ENCODE results near the gene TBX21. TPM values are rescaled to one million over a fixed set of nuclear protein-coding genes. Genes with fewer than 3 reads are reported as not detected.
A peak's percentile ranks its signal among the peaks of the same experiment; 100 is the strongest.

TBX21 gene
- total and polyA plus RNA-seq, 9 of the 15 experiments (the other 6 are each of a cell fraction or from before 2014, with no cell fraction given): 0.07 TPM; not detected in 8

DNA sequence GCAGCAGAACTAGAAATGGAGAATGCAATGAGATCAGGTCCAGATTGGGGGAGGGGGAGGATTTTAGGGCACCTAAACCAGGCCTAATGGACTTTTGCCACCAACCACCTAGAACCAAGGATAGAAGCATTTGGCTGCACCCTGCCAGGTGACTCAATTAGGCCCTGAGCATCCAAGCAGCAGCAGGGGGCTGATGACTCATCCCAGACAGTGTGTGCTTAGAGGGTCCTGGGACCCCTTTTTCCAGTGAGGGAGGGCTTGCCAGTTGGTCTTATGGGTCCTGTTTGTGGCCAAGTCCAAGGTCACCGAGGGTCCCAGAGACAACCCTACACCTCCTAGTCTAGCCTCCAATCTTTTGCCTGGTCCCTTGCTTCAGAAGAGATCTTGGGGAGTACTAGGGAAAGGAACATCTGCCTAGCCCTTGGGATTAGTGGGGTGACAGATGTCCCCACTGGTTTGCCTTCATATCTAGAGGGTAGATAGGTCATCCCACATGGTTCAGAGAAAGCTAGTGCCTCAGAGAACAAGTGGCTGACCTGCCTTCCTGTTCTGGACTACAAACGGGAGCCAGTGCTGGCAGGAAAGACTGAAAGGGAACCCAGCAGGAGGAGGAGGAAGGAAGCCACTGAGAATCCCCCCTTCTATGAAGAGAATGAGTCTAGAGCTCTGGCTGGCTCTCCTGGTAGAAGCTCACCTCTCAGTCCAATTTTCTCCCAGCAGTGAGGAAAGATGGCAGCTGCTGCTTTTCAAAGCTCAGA, 40.7 kb upstream of the TBX21 start:
- intact Hi-C loops (cut with micrococcal nuclease): no loop called here
- Histone ChIP-seq H3K4me3 (no peak overlapping the region), H3K4me2 (ENCODE audit: insufficient read depth, low read length) (no peak overlapping the region), H3K27ac (ENCODE audit: extremely low read depth, low read depth, low read length) (no peak overlapping the region), H3K4me1 (replicated peaks in 1 of 2; ENCODE audit: control insufficient read depth in 2 of 2, insufficient read depth in 2 of 2, low read length in 2 of 2) (peaks cover 12 to 34% of the 10 kb centered on the region in 2 experiments; a peak in 4 of 5 replicates), H3K9me1 (ENCODE audit: control insufficient read depth, insufficient read depth, low read length) (no peaks in the 10 kb centered on the region), H3K36me3 (ENCODE audit: control insufficient read depth, insufficient read depth, low read length) (no peaks in the 10 kb centered on the region; the same call in 2 of the 3 replicates), H3K79me2 (ENCODE audit: control insufficient read depth, insufficient read depth, low read length) (peaks cover 5% of the 10 kb centered on the region; the same call in 2 of the 3 replicates), H3K9ac (ENCODE audit: insufficient read depth in 1 of 2, low read depth in 2 of 2, low read length in 2 of 2) (no peak overlapping the region), H3K9me3 (replicated peaks; ENCODE audit: control insufficient read depth, insufficient read depth, low read depth, low read length) (no peaks in the 10 kb centered on the region), H2AFZ (ENCODE audit: low read depth, low read length) (peak overlapping the region; percentile 74; the same call in 1 of the 2 replicates), H4K20me1 (replicated peaks; ENCODE audit: control insufficient read depth, insufficient read depth, low read length) (no peaks in the 10 kb centered on the region), H3K27me3 (ENCODE audit: control insufficient read depth in 2 of 2, insufficient read depth in 2 of 2, low read length in 2 of 2) (no peaks in the 10 kb centered on the region)
- 40% methylated on average over 2 of the region's 2 CpGs for WGBS (ENCODE audit: insufficient coverage, low coverage, missing lambda C conversion rate)
- CTCF ChIA-PET (ENCODE audit: low intra/inter-chr PET ratio): interaction anchor here (0.5 kb wide), 1 partner anchor 195 kb away, joined by 3 read pairs; no protein-coding TSS in a partner anchor
- FAIRE-seq (peak; percentile 29), ATAC-seq (no peak), DNase-seq (ENCODE audit: extremely low read depth in 1 of 4, low spot score in 3 of 4) (no peak)
- in situ Hi-C loops (cut with MboI): no loop called here
- no TSS peak for BruUV-seq (replicated peaks)
- POLR2A ChIA-PET: interaction anchor here (0.8 to 2.9 kb wide), 4 partner anchors 8 to 203 kb away, joined by 3 to 16 read pairs (median 4); partner anchors contain the start of gene SP2
- TF ChIP-seq USF1 (CRISPR knock-in tag; IDR thresholded peaks at IDR 0.05): no peak
- no peak for TF ChIP-seq PRMT5 (CRISPR knock-in tag; IDR thresholded peaks at IDR 0.05)
- no peak for TF ChIP-seq ZBED1 (IDR thresholded peaks at IDR 0.05)
- TF ChIP-seq NKRF (IDR thresholded peaks at IDR 0.05; ENCODE audit: borderline replicate concordance): no peak
- no peak for TF ChIP-seq EZH2 (IDR thresholded peaks at IDR 0.05; ENCODE audit: borderline replicate concordance, low read depth, low read length)
- no peak for TF ChIP-seq TRIM24 (IDR thresholded peaks at IDR 0.05)
- peak; percentile 66; the same call in 1 of the 2 replicates for TF ChIP-seq ZBTB7A (IDR thresholded peaks at IDR 0.05; ENCODE audit: borderline replicate concordance, control insufficient read depth, low read depth, low read length)
- TF ChIP-seq, protein P1, sequence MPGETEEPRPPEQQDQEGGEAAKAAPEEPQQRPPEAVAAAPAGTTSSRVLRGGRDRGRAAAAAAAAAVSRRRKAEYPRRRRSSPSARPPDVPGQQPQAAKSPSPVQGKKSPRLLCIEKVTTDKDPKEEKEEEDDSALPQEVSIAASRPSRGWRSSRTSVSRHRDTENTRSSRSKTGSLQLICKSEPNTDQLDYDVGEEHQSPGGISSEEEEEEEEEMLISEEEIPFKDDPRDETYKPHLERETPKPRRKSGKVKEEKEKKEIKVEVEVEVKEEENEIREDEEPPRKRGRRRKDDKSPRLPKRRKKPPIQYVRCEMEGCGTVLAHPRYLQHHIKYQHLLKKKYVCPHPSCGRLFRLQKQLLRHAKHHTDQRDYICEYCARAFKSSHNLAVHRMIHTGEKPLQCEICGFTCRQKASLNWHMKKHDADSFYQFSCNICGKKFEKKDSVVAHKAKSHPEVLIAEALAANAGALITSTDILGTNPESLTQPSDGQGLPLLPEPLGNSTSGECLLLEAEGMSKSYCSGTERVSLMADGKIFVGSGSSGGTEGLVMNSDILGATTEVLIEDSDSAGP (CRISPR knock-in tag; IDR thresholded peaks at IDR 0.05): no peak
- no peak for TF ChIP-seq EHMT2 (IDR thresholded peaks at IDR 0.05)
- TF ChIP-seq U2AF2 (optimal IDR thresholded peaks at IDR 0.05; ENCODE audit: low read depth, low read length): no peak
- TF ChIP-seq, protein P2, sequence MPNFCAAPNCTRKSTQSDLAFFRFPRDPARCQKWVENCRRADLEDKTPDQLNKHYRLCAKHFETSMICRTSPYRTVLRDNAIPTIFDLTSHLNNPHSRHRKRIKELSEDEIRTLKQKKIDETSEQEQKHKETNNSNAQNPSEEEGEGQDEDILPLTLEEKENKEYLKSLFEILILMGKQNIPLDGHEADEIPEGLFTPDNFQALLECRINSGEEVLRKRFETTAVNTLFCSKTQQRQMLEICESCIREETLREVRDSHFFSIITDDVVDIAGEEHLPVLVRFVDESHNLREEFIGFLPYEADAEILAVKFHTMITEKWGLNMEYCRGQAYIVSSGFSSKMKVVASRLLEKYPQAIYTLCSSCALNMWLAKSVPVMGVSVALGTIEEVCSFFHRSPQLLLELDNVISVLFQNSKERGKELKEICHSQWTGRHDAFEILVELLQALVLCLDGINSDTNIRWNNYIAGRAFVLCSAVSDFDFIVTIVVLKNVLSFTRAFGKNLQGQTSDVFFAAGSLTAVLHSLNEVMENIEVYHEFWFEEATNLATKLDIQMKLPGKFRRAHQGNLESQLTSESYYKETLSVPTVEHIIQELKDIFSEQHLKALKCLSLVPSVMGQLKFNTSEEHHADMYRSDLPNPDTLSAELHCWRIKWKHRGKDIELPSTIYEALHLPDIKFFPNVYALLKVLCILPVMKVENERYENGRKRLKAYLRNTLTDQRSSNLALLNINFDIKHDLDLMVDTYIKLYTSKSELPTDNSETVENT (CRISPR knock-in tag; IDR thresholded peaks at IDR 0.05): no peak
- TF ChIP-seq KLF13 (tag; IDR thresholded peaks at IDR 0.05; ENCODE audit: borderline replicate concordance, low read depth): no peak
- no peak for TF ChIP-seq ZNF583 (CRISPR knock-in tag; IDR thresholded peaks at IDR 0.05)
- TF ChIP-seq MTF1 (CRISPR knock-in tag; IDR thresholded peaks at IDR 0.05; ENCODE audit: borderline replicate concordance): no peak

Measured in K562 (cell line).